ENCODE data around the gene NBL1.

GRCh38 chr1:19658186-19658585 lies 14.1 kb downstream of the NBL1 start:
- TF ChIP-seq EZH2 (IDR thresholded peaks at IDR 0.05): no peak
- no peak for TF ChIP-seq POLR2AphosphoS5 (IDR thresholded peaks at IDR 0.05; ENCODE audit: borderline replicate concordance, low read depth, low read length)
- TF ChIP-seq FOXP2 (optimal IDR thresholded peaks at IDR 0.05; ENCODE audit: control extremely low read depth, extremely low read length, insufficient read depth): no peak

Measured in SK-N-MC (cell line).